B cell (primary cell): ENCODE data around the gene ARHGAP15. TPM values are rescaled to one million over a fixed set of nuclear protein-coding genes. Genes with fewer than 3 reads are reported as not detected.

Experiments
- ATAC-seq: fragments of 200-7000 bp; cut with Tn5 transposase; one replicate; pipeline ENCODE4 v1.10.0; 2021; ENCODE audit warnings: low read depth, mild to moderate bottlenecking, moderate number of reproducible peaks, moderate library complexity
- CTCF ChIA-PET: fragments of 350-600 bp; sonication (Branson Sonifier 250); formaldehyde crosslinking; loops from one replicate; lab custom pipeline; 2021; ENCODE audit warnings: antibody characterized with exemption, inconsistent platforms; lab: Charles Lee
- POLR2A ChIA-PET: fragments of 350-600 bp; sonication (Branson Sonifier 250); formaldehyde crosslinking; loops from one replicate; lab custom pipeline; 2021; ENCODE audit warnings: antibody characterized with exemption; lab: Charles Lee
- DNase-seq: peaks from one replicate; pipeline ENCODE4 v3.0.0; 2013
- H2AFZ ChIP-seq: 2 replicates; pipeline ENCODE4 v1.6.1; 2012; ENCODE audit warnings: mild to moderate bottlenecking, low read depth, low read length; ENCODE audit not compliant: insufficient read depth, poor library complexity, severe bottlenecking
- H3K27ac ChIP-seq, 2 donors: 1 replicate in 1 of 2; 2 replicates in 1 of 2; pipeline ENCODE4 v1.5.1; 2012 to 2013; ENCODE audit warnings: low read length in 2 of 2, mild to moderate bottlenecking in 2 of 2, moderate library complexity in 1 of 2
- H3K27me3 ChIP-seq, 4 experiments: fragments of 200-600 bp in 1 of 4; sonication (generic) in 1 of 4; replicated peaks in 1 of 4; 1 replicate in 2 of 4; 2 replicates in 2 of 4; pipeline versions ENCODE4 v1.6.1 to v1.7.0; 2013 to 2016; ENCODE audit warnings: low read length in 3 of 4, mild to moderate bottlenecking in 2 of 4, mixed read lengths in 1 of 4, moderate library complexity in 1 of 4; ENCODE audit not compliant: insufficient read depth in 4 of 4, control insufficient read depth in 3 of 4; ENCODE audit errors: control extremely low read depth in 1 of 4
- H3K36me3 ChIP-seq, 2 experiments: replicated peaks in 1 of 2; 1 replicate in 1 of 2; 2 replicates in 1 of 2; pipeline versions ENCODE4 v1.6.1 to v1.7.1; 2013; ENCODE audit warnings: low read length in 1 of 2; ENCODE audit not compliant: insufficient read depth in 2 of 2, control insufficient read depth in 1 of 2; ENCODE audit errors: control extremely low read depth in 1 of 2, extremely low read depth in 1 of 2
- H3K4me1 ChIP-seq, 2 donors: fragments of 200-600 bp in 1 of 2; sonication (generic) in 1 of 2; 1 replicate in 1 of 2; 2 replicates in 1 of 2; pipeline versions ENCODE4 v1.5.1 to v1.6.1; 2013 to 2017; ENCODE audit warnings: low read length in 2 of 2; ENCODE audit not compliant: control insufficient read depth in 2 of 2, insufficient read depth in 2 of 2
- H3K4me2 ChIP-seq: replicated peaks from 2 replicates; pipeline ENCODE3; 2012; ENCODE audit warnings: mild to moderate bottlenecking, low read depth, low read length; ENCODE audit not compliant: poor library complexity, severe bottlenecking
- H3K4me3 ChIP-seq, 5 experiments: fragments of 200-600 bp in 1 of 5; sonication (generic) in 1 of 5; 1 replicate in 3 of 5; 2 replicates in 2 of 5; pipeline versions ENCODE4 v1.5.1 to v1.7.0; 2011 to 2016; ENCODE audit warnings: low read length in 4 of 5, mild to moderate bottlenecking in 4 of 5, low read depth in 2 of 5, control low read depth in 1 of 5, moderate library complexity in 1 of 5; ENCODE audit not compliant: insufficient read depth in 1 of 5; ENCODE audit errors: control extremely low read depth in 1 of 5, extremely low read depth in 1 of 5
- H3K79me2 ChIP-seq: fragments of 200-600 bp; sonication (generic); one replicate; pipeline ENCODE4 v1.6.0; 2016; ENCODE audit warnings: low read length; ENCODE audit not compliant: control insufficient read depth, insufficient read depth
- H3K9ac ChIP-seq: fragments of 200-600 bp; sonication (generic); 2 replicates; pipeline ENCODE4 v1.6.1; 2017; ENCODE audit warnings: mild to moderate bottlenecking, low read length, moderate library complexity
- H3K9me3 ChIP-seq, 3 donors: one replicate each; pipeline versions ENCODE4 v1.6.1 to v1.7.1; 2013; ENCODE audit warnings: low read length in 2 of 3; ENCODE audit not compliant: control insufficient read depth in 2 of 3, insufficient read depth in 1 of 3; ENCODE audit errors: control extremely low read depth in 1 of 3
- H4K20me1 ChIP-seq: 2 replicates; pipeline ENCODE4 v1.6.0; 2012; ENCODE audit warnings: mild to moderate bottlenecking, low read length; ENCODE audit not compliant: insufficient read depth, control insufficient read depth, poor library complexity, severe bottlenecking
- H3K27ac Mint-ChIP-seq: one replicate; pipeline ENCODE4 v1.8.0; 2021; ENCODE audit warnings: mixed read lengths
- H3K27me3 Mint-ChIP-seq: one replicate; pipeline ENCODE4 v1.8.0; 2021; ENCODE audit warnings: mixed read lengths
- H3K4me1 Mint-ChIP-seq: one replicate; pipeline ENCODE4 v1.8.0; 2021; ENCODE audit warnings: mixed read lengths
- H3K4me3 Mint-ChIP-seq: one replicate; pipeline ENCODE4 v1.8.0; 2021; ENCODE audit warnings: mixed read lengths
- H3K9me3 Mint-ChIP-seq: one replicate; pipeline ENCODE4 v1.8.0; 2022; ENCODE audit warnings: mixed read lengths; ENCODE audit not compliant: insufficient read depth
- EZH2 ChIP-seq: IDR thresholded peaks from 2 replicates; pipeline ENCODE4 v1.6.1; 2012; ENCODE audit warnings: borderline replicate concordance, low read depth, mild to moderate bottlenecking, moderate library complexity, low read length; ENCODE audit not compliant: insufficient read depth, poor library complexity, severe bottlenecking
- whole genome bisulfite sequencing: methylation state at CpG from one replicate; pipeline ENCODE4 v1.1.5; 2013; ENCODE audit warnings: missing lambda C conversion rate; ENCODE audit not compliant: insufficient coverage; 5-methylcytosine and 5-hydroxymethylcytosine counted together
- intact Hi-C: fragments of 100-400 bp; cut with micrococcal nuclease; formaldehyde crosslinking; loops from one replicate; pipeline ENCODE4 v1.10.0; 2022
- polyA plus RNA-seq: library from polyadenylated mRNA; depleted of rRNA; stranded (reverse); fragments of >200 nt; gene quantifications from 2 replicates; pipeline ENCODE4 v1.2.3, GENCODE V29; 2012
- total RNA-seq, 2 donors: library from RNA; stranded (reverse); fragments of 120-200 nt in 1 of 2; gene quantifications; 1 replicate in 1 of 2; 2 replicates in 1 of 2; pipeline versions ENCODE4 v1.2.3 to v1.2.4, GENCODE V29; 2013 to 2022
- TF ChIP-seq, protein P1 (sequence below): fragments of 200-600 bp; IDR thresholded peaks from one replicate; pipeline ENCODE4 v1.8.0; 2022; ENCODE audit warnings: antibody characterized with exemption, mild to moderate bottlenecking

ARHGAP15 gene
- total and polyA plus RNA-seq, 2 donors (not counting 1 experiment from before 2014, with no cell fraction given), result 58.6 to 187 TPM

DNA sequence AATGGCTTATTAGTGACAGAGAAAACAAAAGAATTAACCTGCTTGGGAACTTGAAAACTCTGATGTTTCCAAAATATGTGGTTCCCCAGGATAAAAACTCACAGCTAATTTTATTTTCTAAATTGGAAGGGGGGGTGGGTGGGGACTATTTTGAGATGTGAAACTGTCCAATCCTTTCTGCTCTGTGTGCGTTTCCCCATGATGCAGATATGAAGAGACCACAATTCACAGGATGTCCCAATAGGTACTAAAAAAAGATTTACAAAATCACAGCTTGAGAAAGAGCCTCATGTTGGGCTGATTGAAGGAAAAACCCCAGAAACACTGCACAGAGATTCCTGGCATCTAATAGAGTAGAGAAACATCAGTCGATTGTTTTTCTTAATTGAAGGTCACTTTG, 273.2 kb downstream of the ARHGAP15 start:
- intact Hi-C loops, result no loop called here
- ATAC-seq (no peak), DNase-seq (no peak)
- H3K27me3 ChIP-seq, result no peaks in the 10 kb centered on the region
- TF ChIP-seq EZH2, result no peak
- TF ChIP-seq, protein P1, sequence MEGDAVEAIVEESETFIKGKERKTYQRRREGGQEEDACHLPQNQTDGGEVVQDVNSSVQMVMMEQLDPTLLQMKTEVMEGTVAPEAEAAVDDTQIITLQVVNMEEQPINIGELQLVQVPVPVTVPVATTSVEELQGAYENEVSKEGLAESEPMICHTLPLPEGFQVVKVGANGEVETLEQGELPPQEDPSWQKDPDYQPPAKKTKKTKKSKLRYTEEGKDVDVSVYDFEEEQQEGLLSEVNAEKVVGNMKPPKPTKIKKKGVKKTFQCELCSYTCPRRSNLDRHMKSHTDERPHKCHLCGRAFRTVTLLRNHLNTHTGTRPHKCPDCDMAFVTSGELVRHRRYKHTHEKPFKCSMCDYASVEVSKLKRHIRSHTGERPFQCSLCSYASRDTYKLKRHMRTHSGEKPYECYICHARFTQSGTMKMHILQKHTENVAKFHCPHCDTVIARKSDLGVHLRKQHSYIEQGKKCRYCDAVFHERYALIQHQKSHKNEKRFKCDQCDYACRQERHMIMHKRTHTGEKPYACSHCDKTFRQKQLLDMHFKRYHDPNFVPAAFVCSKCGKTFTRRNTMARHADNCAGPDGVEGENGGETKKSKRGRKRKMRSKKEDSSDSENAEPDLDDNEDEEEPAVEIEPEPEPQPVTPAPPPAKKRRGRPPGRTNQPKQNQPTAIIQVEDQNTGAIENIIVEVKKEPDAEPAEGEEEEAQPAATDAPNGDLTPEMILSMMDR, result no peak
- ChIA-PET CTCF (no interaction called here), POLR2A (no interaction called here)
- WGBS, result no CpG with 5 or more reads among the region's 2 CpGs
- no peak overlapping the region for H2AFZ ChIP-seq
- no peak overlapping the region for H3K27ac Mint-ChIP-seq
- no peaks in the 10 kb centered on the region for H3K9me3 Mint-ChIP-seq
- no peak overlapping the region for H3K27ac ChIP-seq
- H3K4me3 ChIP-seq, result no peak overlapping the region
- peaks cover 26% of the 10 kb centered on the region for H3K4me1 Mint-ChIP-seq
- H3K9ac ChIP-seq, result no peak overlapping the region
- no peaks in the 10 kb centered on the region for H3K9me3 ChIP-seq
- peaks cover 4% of the 10 kb centered on the region for H3K79me2 ChIP-seq
- H4K20me1 ChIP-seq, result peaks cover 5% of the 10 kb centered on the region
- peaks cover 0 to 4% of the 10 kb centered on the region in 2 experiments for H3K36me3 ChIP-seq
- no peak overlapping the region for H3K4me2 ChIP-seq
- H3K4me3 Mint-ChIP-seq, result no peak overlapping the region
- no peaks in the 10 kb centered on the region for H3K4me1 ChIP-seq
- H3K27me3 Mint-ChIP-seq, result no peaks in the 10 kb centered on the region

DNA sequence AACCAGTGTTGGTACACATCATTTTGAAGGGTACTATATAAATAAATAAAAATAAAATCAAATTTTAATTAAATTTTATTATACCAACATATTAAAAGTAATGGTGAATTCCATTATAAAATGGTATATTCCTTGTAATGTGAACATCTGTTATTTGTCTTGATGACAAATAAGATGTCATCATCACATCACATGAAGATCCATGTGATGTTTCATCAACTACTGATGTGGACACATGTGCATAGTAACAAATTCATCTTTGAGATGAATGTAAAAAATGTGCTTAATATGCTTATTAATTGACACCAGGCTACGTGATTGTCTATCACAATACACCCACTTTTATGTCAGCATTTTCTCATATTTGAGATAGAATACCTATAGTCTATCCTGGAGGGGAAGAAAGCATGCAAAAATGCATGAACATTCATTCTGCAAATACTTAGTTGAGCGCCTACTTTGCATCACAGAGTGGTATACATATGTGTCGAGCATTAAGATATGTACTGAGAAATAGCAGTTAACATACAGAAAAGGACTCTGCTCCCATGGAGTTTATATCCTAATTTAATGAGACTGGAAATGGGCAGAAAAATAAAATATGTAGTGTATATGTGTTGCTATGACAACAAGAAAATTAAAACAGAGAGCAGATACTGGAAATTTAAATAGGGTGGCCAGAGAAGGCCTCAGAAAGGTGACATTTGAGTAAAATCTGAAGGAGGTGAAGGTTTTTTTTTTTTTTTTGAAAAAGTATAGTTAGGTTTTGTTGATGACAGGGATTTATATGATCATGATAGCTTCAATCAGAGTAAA, 281.1 kb downstream of the ARHGAP15 start:
- Histone ChIP-seq H3K4me3 (no peak overlapping the region), H3K27ac (no peak overlapping the region), H4K20me1 (peaks cover 24% of the 10 kb centered on the region), H3K9me3 (peaks cover 0 to 3% (median 2%) of the 10 kb centered on the region in 3 donors), H3K79me2 (peaks cover 15% of the 10 kb centered on the region), H3K27me3 (no peaks in the 10 kb centered on the region), H3K4me2 (no peak overlapping the region), H3K4me1 (no peaks in the 10 kb centered on the region), H3K36me3 (peaks cover 4% of the 10 kb centered on the region in 2 experiments), H2AFZ (no peak overlapping the region), H3K9ac (no peak overlapping the region)
- TF ChIP-seq, protein P1, result no peak
- no peak for TF ChIP-seq EZH2
- Mint-ChIP-seq H3K4me1 (peaks cover 8% of the 10 kb centered on the region), H3K9me3 (no peaks in the 10 kb centered on the region), H3K4me3 (no peak overlapping the region), H3K27me3 (no peaks in the 10 kb centered on the region), H3K27ac (no peak overlapping the region)
- ChIA-PET CTCF (interaction anchor here (1.1 kb wide), 1 partner anchor 15 kb away, joined by 3 read pairs; no protein-coding TSS in a partner anchor), POLR2A (no interaction called here)
- WGBS, result no CpG with 5 or more reads among the region's 3 CpGs
- intact Hi-C loops, result no loop called here
- DNase-seq, result no peak
- ATAC-seq, result no peak
